ENCODE measurements around the gene LRRTM1.

The LRRTM1 gene

GRCh38 chr2:80259292-80259691, 45.3 kb downstream of the LRRTM1 start:
- no peak overlapping the region for H3K27ac ChIP-seq
- no peak for DNase-seq (ENCODE audit: low spot score)
- no peak overlapping the region for H3K4me3 ChIP-seq
- no peak for TF ChIP-seq CTCF (IDR thresholded peaks at IDR 0.05)

DNA sequence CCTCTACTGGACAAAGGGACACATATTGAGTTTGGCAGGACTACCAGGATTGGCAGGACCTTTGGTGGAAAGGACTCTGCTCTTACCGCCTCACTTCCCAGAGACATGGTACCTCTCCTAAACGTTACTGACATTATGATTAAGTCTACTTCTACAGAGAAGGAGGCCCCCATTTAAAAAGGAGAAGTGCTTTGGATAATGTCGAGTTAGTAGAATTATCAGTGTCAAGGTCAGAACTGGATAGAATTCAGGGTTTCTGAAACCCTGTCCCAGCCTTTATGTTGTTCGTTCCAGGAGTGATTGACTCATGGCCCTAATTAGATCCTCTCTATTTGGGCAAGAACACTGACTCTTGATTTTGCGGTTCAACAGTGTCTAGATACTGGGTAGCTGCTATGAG, 45.8 kb downstream of the LRRTM1 start:
- no peak overlapping the region for H3K4me3 ChIP-seq
- TF ChIP-seq CTCF (IDR thresholded peaks at IDR 0.05) = no peak
- H3K27ac ChIP-seq = no peak overlapping the region
- no peak for DNase-seq (ENCODE audit: low spot score)

GRCh38 chr2:80258341-80258740, 46.2 kb downstream of the LRRTM1 start:
- DNase-seq (ENCODE audit: low spot score) = no peak
- no peak overlapping the region for H3K4me3 ChIP-seq
- no peak overlapping the region for H3K27ac ChIP-seq
- no peak for TF ChIP-seq CTCF (IDR thresholded peaks at IDR 0.05)

GRCh38 chr2:80257450-80257849, 47.1 kb downstream of the LRRTM1 start:
- DNase-seq (ENCODE audit: low spot score) = no peak
- no peak for TF ChIP-seq CTCF (IDR thresholded peaks at IDR 0.05)
- H3K4me3 ChIP-seq = no peak overlapping the region
- H3K27ac ChIP-seq = no peak overlapping the region

DNA sequence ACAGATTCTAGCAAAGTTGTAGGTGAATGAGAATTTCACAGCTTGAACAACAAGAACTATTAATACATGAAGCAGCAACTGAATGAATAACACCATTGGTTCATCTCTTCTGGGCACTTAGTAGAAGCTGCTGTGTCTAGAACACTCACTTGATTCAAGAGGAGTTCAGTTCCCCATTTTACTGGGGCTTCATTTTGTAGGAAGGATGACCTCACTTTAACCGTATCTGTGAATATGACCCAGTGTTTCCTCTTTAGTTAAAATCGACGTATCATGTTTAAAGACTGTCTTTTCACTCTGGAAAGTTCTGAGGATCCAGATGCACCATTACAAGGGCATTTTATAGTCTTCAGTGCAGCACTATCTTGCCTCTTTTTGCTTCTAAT, 47.8 kb downstream of the LRRTM1 start:
- DNase-seq (ENCODE audit: low spot score) = no peak
- Histone ChIP-seq H3K27ac (no peak overlapping the region), H3K4me3 (no peak overlapping the region)
- TF ChIP-seq CTCF (IDR thresholded peaks at IDR 0.05) = no peak

- Histone ChIP-seq H3K4me3 (no peak overlapping the region), H3K27ac (no peak overlapping the region)
- DNase-seq (ENCODE audit: low spot score) = no peak
- no peak for TF ChIP-seq CTCF (IDR thresholded peaks at IDR 0.05)
These were observed 48.4 kb downstream of the LRRTM1 start for GRCh38 chr2:80255918-80256781.

GRCh38 chr2:80252294-80252986, 52.1 kb downstream of the LRRTM1 start:
- DNase-seq (ENCODE audit: low spot score) = no peak
- Histone ChIP-seq H3K4me3 (no peak overlapping the region), H3K27ac (no peak overlapping the region)
- TF ChIP-seq CTCF (IDR thresholded peaks at IDR 0.05) = no peak
